Body of pancreas (tissue), 4 donors: ENCODE results near the gene RDH14. TPM values are rescaled to one million over a fixed set of nuclear protein-coding genes. Genes with fewer than 3 reads are reported as not detected.

Source experiments
- ATAC-seq: fragments of 150-250 bp; one replicate; pipeline ENCODE4 v1.9.1; 2016
- DNase-seq, 4 donors: peaks; one replicate each; pipeline ENCODE4 v3.0.0-alpha.2; 2019
- H3K27ac ChIP-seq, 4 donors: fragments of 200-600 bp; sonication (generic); 1 replicate in 3 of 4; 2 replicates in 1 of 4; pipeline versions ENCODE4 v1.5.1 to v1.6.1; 2016 to 2019; ENCODE audit warnings: mild to moderate bottlenecking in 1 of 4, mixed read lengths in 1 of 4, moderate library complexity in 1 of 4
- H3K27me3 ChIP-seq, 2 donors: fragments of 200-600 bp; sonication (generic); one replicate each; pipeline ENCODE4 v1.6.0; 2016; ENCODE audit warnings: mild to moderate bottlenecking in 1 of 2
- H3K36me3 ChIP-seq, 2 donors: fragments of 200-600 bp; sonication (generic); replicated peaks in 1 of 2; 2 replicates each; pipeline ENCODE4 v1.5.1; 2016; ENCODE audit warnings: low read depth in 2 of 2; ENCODE audit not compliant: insufficient read depth in 1 of 2
- H3K4me1 ChIP-seq: fragments of 200-600 bp; sonication (generic); one replicate; pipeline ENCODE4 v1.6.0; 2016
- H3K4me3 ChIP-seq, 2 donors: fragments of 200-600 bp; sonication (generic); 1 replicate in 1 of 2; 2 replicates in 1 of 2; pipeline ENCODE4 v1.5.1; 2016 to 2019
- H3K9me3 ChIP-seq, 3 donors: fragments of 200-600 bp; sonication (generic); 1 replicate in 2 of 3; 2 replicates in 1 of 3; pipeline ENCODE4 v1.5.1; 2016
- CTCF ChIP-seq, 7 experiments: fragments of 450-650 bp in 4 of 7; fragments of 200-600 bp in 3 of 7; sonication (generic) in 3 of 7; IDR thresholded peaks; one replicate each; pipeline ENCODE4 v1.5.1; 2016 to 2019; ENCODE audit warnings: antibody characterized with exemption in 7 of 7
- POLR2A ChIP-seq, 3 donors: fragments of 450-650 bp; IDR thresholded peaks; one replicate each; pipeline ENCODE4 v1.6.1; 2016; ENCODE audit warnings: antibody characterized with exemption in 3 of 3, mild to moderate bottlenecking in 2 of 3
- WGBS, 2 donors: methylation state at CpG; one replicate each; pipeline ENCODE4 v1.1.5; 2017; 5-methylcytosine and 5-hydroxymethylcytosine counted together
- intact Hi-C: fragments of 100-400 bp; cut with DNase I; formaldehyde crosslinking; loops from one replicate; pipeline ENCODE4 v1.15.1; 2023
- total RNA-seq, 2 donors: library from RNA; depleted of rRNA; stranded (reverse); fragments of >200 nt; gene quantifications; one replicate each; pipeline ENCODE4 v1.1.0, GENCODE V29; 2016

Gene RDH14
- total RNA-seq, 2 donors from 2014 or later: 11.9 to 18.4 TPM

- Histone ChIP-seq H3K27me3 (no peaks in the 10 kb centered on the region), H3K4me3 (no peak overlapping the region), H3K27ac (no peak overlapping the region), H3K9me3 (no peaks in the 10 kb centered on the region), H3K36me3 (no peaks in the 10 kb centered on the region), H3K4me1 (no peaks in the 10 kb centered on the region)
- intact Hi-C loops: no loop called here
- no peak for ATAC-seq
- 11 to 16% methylated on average over 1 of the region's 1 CpG for WGBS, 2 donors
- DNase-seq: no peak
- TF ChIP-seq POLR2A (IDR thresholded peaks at IDR 0.05): no peak
- TF ChIP-seq CTCF (IDR thresholded peaks at IDR 0.05): no peak
Observed at GRCh38 chr2:18531194-18531593, 29.3 kb downstream of the RDH14 start.

DNA sequence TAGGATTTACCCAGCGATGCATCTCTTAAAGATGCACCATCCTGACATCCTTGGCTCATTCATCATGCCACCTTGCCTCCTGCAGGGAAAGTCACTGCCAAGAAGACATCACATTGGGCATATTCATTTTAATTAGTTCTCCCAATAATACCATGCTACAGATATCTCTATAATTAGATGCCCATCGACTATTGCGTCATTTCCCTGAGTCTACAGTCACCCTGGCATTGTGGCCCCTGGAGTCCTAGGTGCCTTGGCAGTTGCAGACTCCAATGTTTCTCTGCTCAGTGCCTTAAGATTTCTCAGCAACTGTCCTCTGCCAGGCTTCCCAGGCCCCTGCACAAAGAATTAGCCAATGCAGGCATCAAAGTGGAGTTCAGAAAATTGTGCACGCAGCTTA is 32.6 kb downstream of the RDH14 start:
- no peaks in the 10 kb centered on the region for H3K27me3 ChIP-seq
- TF ChIP-seq CTCF (IDR thresholded peaks at IDR 0.05): no peak
- TF ChIP-seq POLR2A (IDR thresholded peaks at IDR 0.05): no peak
- no peak for ATAC-seq
- H3K36me3 ChIP-seq: no peaks in the 10 kb centered on the region
- DNase-seq: no peak
- no peaks in the 10 kb centered on the region for H3K4me1 ChIP-seq
- H3K9me3 ChIP-seq: no peaks in the 10 kb centered on the region
- no peak overlapping the region for H3K4me3 ChIP-seq
- 73 to 83% methylated on average over 4 of the region's 4 CpGs for WGBS, 2 donors
- intact Hi-C loops: loop anchor here (5.0 to 10.0 kb wide), 2 partner anchors 847 to 1334 kb away; no protein-coding TSS in a partner anchor
- H3K27ac ChIP-seq: no peak overlapping the region

GRCh38 chr2:18527326-18527725 is 33.1 kb downstream of the RDH14 start:
- no peaks in the 10 kb centered on the region for H3K4me1 ChIP-seq
- no peak overlapping the region for H3K4me3 ChIP-seq
- DNase-seq (no peak), ATAC-seq (no peak)
- intact Hi-C loops: loop anchor here (5.0 to 10.0 kb wide), 2 partner anchors 847 to 1335 kb away; no protein-coding TSS in a partner anchor
- H3K36me3 ChIP-seq: no peaks in the 10 kb centered on the region
- 72 to 74% methylated on average over 2 of the region's 2 CpGs for WGBS, 2 donors
- no peaks in the 10 kb centered on the region for H3K9me3 ChIP-seq
- no peaks in the 10 kb centered on the region for H3K27me3 ChIP-seq
- no peak overlapping the region for H3K27ac ChIP-seq
- no peak for TF ChIP-seq POLR2A (IDR thresholded peaks at IDR 0.05)
- no peak for TF ChIP-seq CTCF (IDR thresholded peaks at IDR 0.05)

DNA sequence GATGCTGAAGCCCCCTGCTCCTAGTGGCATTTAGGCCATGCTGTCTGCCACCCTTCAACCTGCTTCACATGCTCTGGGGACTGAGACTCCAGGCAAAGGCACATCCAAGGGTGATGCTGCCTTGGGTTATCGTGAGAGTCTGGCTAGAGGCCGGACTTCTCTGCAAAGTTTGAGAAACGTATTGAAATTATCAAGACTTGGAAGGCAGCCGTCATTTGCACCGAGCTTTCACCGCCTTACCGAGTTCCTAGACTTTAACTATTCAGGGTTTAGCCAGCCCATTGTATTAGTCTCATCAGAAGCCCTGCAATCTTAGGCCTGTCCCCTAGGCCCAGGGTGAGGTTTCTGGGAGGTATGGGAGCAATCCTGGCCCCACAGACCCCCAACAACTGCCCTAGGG is 34.0 kb downstream of the RDH14 start:
- ATAC-seq: no peak
- Histone ChIP-seq H3K9me3 (no peaks in the 10 kb centered on the region), H3K36me3 (no peaks in the 10 kb centered on the region), H3K4me3 (no peak overlapping the region), H3K27me3 (no peaks in the 10 kb centered on the region), H3K27ac (no peak overlapping the region), H3K4me1 (no peaks in the 10 kb centered on the region)
- no peak for DNase-seq
- TF ChIP-seq POLR2A (IDR thresholded peaks at IDR 0.05) (no peak), CTCF (IDR thresholded peaks at IDR 0.05) (no peak)
- intact Hi-C loops: loop anchor here (5.0 to 10.0 kb wide), 2 partner anchors 848 to 1336 kb away; no protein-coding TSS in a partner anchor
- 75 to 85% methylated on average over 7 of the region's 7 CpGs for WGBS, 2 donors

GRCh38 chr2:18525852-18526251 is 34.6 kb downstream of the RDH14 start:
- Histone ChIP-seq H3K4me1 (no peaks in the 10 kb centered on the region), H3K36me3 (no peaks in the 10 kb centered on the region), H3K27me3 (no peaks in the 10 kb centered on the region), H3K4me3 (no peak overlapping the region), H3K27ac (no peak overlapping the region), H3K9me3 (no peaks in the 10 kb centered on the region)
- intact Hi-C loops: loop anchor here (5.0 to 10.0 kb wide), 2 partner anchors 849 to 1336 kb away; no protein-coding TSS in a partner anchor
- no peak for TF ChIP-seq CTCF (IDR thresholded peaks at IDR 0.05)
- WGBS, 2 donors: 77 to 83% methylated on average over 3 of the region's 3 CpGs
- no peak for DNase-seq
- ATAC-seq: no peak
